ENCODE measurements around the gene DROSHA.

Gene DROSHA

DNA sequence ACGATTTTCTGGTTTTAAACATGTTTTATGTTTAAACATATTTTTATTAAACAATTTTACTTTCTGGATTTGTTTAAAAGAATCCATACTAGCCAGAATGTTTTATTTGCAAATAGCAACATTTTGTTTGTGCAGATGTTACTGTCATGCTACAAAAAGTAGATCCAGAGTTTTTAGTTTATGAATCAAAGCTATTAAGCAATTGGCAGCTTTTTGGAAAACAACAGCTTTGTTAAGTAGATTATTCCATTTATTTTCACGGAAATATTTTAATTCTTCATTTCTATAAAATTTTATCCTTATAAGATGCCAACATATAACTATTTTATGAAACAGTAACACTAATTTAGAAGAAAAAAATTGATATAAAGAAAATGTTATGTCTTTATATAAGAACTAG is 60.9 kb downstream of the DROSHA start:
- no peak overlapping the region for H3K4me3 ChIP-seq (ENCODE audit: low read depth, low read length)
- TF ChIP-seq, protein P1, sequence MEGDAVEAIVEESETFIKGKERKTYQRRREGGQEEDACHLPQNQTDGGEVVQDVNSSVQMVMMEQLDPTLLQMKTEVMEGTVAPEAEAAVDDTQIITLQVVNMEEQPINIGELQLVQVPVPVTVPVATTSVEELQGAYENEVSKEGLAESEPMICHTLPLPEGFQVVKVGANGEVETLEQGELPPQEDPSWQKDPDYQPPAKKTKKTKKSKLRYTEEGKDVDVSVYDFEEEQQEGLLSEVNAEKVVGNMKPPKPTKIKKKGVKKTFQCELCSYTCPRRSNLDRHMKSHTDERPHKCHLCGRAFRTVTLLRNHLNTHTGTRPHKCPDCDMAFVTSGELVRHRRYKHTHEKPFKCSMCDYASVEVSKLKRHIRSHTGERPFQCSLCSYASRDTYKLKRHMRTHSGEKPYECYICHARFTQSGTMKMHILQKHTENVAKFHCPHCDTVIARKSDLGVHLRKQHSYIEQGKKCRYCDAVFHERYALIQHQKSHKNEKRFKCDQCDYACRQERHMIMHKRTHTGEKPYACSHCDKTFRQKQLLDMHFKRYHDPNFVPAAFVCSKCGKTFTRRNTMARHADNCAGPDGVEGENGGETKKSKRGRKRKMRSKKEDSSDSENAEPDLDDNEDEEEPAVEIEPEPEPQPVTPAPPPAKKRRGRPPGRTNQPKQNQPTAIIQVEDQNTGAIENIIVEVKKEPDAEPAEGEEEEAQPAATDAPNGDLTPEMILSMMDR (IDR thresholded peaks at IDR 0.05; ENCODE audit: borderline replicate concordance, insufficient read depth, low read depth, low read length) = no peak

DNA sequence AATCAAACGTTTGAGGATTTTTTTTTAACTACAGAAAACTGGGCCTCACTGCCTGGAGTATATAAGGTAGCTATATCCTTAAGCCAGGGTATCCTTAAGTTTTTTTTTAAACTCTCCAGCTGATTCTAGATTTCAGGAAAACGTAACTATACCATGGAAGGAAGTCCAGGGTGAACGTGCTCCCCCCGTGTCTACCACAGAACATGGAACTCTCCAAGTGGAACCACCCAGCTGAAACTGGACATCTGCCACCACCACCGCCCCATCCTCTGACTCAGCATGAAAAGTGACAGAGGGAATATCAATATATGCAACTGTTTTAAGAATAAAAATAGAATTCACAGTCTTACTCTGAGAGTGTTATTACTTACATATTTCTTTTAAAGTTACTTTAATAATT is 61.3 kb downstream of the DROSHA start:
- no peak overlapping the region for H3K4me3 ChIP-seq (ENCODE audit: low read depth, low read length)
- TF ChIP-seq, protein P1 (IDR thresholded peaks at IDR 0.05; ENCODE audit: borderline replicate concordance, insufficient read depth, low read depth, low read length) = no peak

DNA sequence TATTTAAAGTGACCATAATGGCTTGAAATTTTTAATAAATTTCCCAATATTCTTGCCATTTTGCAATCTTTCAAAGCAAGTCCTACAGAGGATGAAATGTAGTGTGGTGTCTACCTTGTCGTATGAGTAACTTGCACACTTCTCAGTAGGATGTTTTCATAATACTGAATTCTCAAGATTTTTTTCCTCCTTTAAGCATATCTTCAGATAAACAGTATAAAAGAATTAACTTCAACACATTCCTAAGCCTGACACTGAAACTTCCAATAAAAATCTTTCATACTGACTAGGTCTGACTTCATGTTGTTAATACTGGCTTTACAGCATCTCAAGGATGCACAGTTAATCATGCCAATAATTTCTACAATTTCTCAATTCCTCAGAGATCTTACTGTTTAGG is 62.0 kb downstream of the DROSHA start:
- TF ChIP-seq, protein P1 (IDR thresholded peaks at IDR 0.05; ENCODE audit: borderline replicate concordance, insufficient read depth, low read depth, low read length) = no peak
- no peak overlapping the region for H3K4me3 ChIP-seq (ENCODE audit: low read depth, low read length)

DNA sequence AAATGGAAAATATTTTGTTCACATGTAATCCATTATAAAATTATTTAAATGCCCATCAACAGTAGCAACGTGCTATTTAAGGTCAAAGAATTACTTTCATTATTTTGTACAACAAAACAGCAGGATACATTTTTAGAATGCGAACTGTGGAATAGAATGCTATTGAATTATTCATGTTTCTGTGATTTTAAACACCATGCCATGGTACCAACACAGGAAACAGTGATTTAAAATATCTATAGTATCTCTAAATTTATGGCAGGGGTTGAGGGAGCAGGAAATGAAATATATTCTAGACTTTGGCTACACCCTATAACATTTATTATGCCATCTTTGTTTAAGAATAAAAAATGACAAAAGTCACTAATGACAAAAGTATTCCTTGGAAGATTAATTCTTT is 62.4 kb downstream of the DROSHA start:
- TF ChIP-seq, protein P1 (IDR thresholded peaks at IDR 0.05; ENCODE audit: borderline replicate concordance, insufficient read depth, low read depth, low read length) = no peak

DNA sequence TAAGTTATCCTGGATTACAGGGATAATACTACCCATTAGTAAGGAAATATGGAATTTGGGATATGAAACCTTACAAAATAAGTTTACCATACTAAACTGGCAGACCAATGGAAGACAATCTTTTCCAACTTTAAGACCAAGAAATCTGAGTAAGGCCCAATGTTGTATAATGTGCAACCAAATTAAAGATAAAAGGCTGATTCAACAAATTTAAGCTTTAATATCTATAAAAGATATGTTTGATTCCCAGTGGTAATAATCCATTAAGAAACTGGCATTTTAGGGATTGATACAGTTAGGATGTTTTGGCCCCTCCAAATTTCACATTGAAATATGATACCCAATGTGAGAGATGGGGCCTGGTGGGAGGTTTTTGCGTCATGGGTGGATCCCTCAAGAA is 66.6 kb downstream of the DROSHA start:
- H3K4me3 ChIP-seq (ENCODE audit: low read depth, low read length) = no peak overlapping the region
- TF ChIP-seq, protein P1 (IDR thresholded peaks at IDR 0.05; ENCODE audit: borderline replicate concordance, insufficient read depth, low read depth, low read length) = no peak

More for the DNA sequence above, 62.4 kb downstream of the DROSHA start:
- H3K4me3 ChIP-seq (ENCODE audit: low read depth, low read length) = no peak overlapping the region

DNA sequence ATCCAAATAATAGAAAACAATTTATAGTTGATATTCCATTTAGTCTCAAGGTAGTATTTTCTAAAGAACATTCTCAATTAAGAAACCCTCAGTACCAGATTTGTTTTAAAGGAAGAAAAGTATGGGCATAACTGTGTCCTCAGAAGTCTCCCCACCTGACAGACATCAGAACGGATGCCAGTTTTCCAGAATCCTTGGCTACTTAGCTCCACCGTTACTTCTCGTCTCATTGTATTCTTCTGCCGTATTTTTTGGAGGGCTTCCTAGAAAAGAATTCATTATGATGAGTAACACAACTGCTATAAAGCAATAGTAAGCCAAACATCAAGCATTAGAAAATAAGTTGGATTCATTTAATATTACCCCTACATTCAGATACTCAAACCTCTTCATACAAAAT is 67.8 kb downstream of the DROSHA start:
- TF ChIP-seq, protein P1 (IDR thresholded peaks at IDR 0.05; ENCODE audit: borderline replicate concordance, insufficient read depth, low read depth, low read length) = no peak
- H3K4me3 ChIP-seq (ENCODE audit: low read depth, low read length) = no peak overlapping the region

DNA sequence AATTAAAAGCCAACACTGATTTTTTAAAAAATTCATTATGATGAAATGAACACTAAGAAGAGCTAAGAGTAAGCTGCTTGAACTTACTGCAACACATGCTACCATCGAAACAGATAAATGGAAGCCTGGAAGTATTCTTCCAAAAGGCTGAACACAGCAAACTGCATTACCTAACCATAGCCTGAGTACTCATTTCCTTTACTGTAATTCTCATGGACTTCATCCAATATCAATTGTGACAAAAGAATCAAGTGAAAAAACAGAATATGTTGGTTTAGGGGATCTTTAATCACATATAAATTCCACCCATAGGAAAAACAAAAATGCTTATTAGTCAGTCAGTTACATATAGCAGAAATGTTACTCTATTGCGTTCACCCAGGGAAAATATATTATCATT is 68.5 kb downstream of the DROSHA start:
- no peak overlapping the region for H3K4me3 ChIP-seq (ENCODE audit: low read depth, low read length)
- TF ChIP-seq, protein P1 (IDR thresholded peaks at IDR 0.05; ENCODE audit: borderline replicate concordance, insufficient read depth, low read depth, low read length) = no peak

Measured in GM12875 (cell line).